GM12801 (cell line): ENCODE results near the gene GSK3A.

Source experiments
- CTCF ChIP-seq: IDR thresholded peaks from one replicate; pipeline ENCODE4 v1.5.1; 2011; ENCODE audit warnings: control low read depth; ENCODE audit not compliant: insufficient read length; ENCODE audit errors: extremely low read depth

The GSK3A gene

DNA sequence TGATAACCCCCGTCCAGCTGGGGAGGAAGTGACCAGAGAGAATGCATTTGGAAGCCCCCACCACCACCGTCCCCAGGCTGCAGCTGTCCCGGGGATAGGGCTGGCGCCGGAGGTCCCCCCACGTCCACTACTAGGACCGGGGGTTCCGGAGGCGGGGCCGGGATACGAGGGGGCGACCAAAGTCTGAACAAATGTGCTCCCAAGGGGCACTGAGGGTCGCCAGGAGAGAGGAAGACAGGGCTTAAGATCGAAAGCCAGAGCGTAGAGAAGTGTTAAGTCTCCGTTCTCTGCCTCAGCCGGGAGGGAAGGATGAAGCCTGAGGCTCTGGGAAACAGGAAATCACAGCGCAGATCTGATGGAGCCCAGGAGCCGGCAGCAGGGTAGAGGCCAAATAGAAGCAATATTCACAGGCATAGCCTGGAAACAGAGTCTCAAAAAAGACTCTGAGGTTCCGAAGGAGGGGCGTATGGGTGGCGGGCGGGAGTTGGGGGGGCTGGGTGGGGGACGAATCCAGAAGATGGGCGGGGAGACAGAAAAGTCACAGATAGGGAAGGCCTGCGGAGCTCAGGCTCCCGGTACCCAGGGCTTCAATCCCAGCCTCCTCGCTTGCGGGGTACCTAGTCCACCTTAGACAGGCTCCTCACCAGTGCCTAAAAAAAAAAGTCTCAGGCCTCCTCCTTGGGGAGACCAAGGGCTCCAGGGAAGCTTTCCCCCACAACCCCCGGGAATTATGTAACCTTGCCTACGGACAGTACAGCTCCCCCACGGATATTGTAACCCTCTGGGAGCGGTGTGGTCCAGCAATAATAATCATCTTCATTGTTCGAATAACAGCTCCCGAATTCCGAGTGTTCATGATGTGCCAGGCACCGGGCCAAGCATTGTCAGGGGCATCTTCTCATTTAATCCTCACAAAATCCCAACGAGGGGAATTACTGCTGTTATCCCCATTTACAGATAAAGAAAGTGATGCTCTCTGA lies 13.7 kb upstream of the GSK3A start:
- no peak for TF ChIP-seq CTCF

- no peak for TF ChIP-seq CTCF
Measured at GRCh38 chr19:42254850-42255765, 12.7 kb upstream of the GSK3A start, which contains the start of gene ERF. Gene ERF, minus strand, starts transcription at chr19:42255128. Its CDS starts 129 bp downstream, at chr19:42254999.

- no peak for TF ChIP-seq CTCF
Measured at GRCh38 chr19:42254089-42254849, 11.9 kb upstream of the GSK3A start.

DNA sequence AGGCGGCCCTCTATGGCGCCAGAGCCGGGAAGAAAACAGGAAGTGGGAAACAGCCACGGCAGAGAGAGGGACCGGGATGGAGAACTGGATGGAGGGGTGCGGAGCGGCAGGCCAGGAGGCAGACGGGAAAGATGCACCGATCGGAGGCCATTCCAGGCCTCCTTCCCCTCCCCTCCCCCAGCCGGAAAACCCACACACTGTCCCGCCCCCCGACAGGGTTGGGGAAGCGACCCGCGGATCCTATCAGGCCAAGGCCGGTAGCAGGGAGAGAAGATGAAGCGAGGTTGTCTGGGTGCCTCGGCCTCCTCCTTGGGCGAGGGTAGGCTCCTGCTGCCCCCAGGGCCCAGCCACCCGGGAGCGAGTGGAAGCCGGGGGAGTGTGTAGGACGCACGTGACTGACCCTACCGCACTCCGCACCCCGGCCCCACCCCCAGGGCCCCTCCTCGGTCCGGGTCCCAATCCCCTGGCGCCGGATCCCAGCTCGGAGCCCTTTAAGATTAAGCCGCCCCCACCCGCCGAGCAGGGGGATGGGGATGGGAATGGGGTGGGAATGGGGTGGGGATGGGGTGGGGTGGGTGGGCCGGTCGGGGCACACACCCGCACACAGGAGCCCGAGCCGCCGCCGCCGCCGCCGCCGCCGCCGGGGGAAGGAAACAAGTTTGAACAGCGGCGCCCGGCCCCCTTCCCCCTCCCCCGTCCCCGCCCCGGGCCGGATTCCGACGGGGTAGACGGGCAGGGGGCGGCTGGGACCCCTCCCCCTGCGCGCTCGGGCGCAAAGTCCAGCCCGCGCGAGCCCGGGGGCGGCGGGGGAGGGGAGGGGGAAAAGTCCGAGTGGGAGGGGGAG lies 11.1 kb upstream of the GSK3A start:
- TF ChIP-seq CTCF = no peak

DNA sequence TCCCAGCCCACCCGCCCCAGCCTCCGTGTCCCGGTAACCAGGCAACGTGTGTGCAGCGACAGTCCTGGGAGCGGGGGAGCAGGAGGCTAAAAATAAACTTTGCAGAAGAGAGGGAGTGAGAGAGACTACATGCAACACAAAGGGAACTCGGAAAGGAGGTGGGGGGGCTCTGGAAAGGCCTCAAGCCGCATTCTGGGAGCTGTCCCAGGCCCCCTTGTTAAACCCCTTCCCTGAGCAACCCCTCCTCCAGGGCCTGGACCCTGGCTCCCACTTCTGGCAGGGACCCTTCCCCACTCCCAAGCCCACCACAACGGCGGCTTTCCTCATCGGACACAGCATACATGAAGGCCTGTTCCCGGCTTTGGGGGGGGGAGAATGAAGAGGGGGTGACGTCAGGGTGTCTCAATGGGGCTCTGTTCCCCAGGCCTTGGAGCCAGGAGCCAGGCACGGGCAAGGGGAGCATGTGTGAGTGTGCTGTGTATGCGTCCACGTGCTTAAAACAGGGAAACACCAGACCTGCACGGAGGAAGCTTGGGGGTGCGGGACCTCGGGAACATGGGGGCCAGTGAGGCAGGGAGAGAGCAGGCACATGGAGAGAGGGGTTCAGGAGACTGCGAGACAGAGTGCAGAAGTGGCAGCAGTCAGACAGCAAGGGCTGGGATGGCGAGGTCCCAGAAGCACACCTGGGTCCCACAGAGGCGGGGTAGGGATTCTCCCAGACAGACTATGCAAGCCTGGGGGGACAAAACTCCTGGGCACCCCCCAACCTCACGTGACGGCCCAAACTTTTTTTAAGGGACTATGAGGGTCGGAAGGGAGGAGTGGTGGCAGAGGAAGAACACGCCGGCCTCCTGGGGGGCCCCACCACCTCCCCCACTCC lies 10.2 kb upstream of the GSK3A start:
- TF ChIP-seq CTCF = no peak
